Stimulated activated CD4-positive, alpha-beta T cell treated with anti-CD3 and anti-CD28 coated beads, TNF-alpha, amount 100 ng/mL, for 24 hours (primary cell): ENCODE measurements around the gene ZSCAN16.

ENCODE experiments used
- DNase-seq, 3 experiments: peaks; one replicate each; pipeline ENCODE4 v3.0.0-alpha.2; 2020; ENCODE audit warnings: low read depth in 3 of 3

ZSCAN16 gene

DNA sequence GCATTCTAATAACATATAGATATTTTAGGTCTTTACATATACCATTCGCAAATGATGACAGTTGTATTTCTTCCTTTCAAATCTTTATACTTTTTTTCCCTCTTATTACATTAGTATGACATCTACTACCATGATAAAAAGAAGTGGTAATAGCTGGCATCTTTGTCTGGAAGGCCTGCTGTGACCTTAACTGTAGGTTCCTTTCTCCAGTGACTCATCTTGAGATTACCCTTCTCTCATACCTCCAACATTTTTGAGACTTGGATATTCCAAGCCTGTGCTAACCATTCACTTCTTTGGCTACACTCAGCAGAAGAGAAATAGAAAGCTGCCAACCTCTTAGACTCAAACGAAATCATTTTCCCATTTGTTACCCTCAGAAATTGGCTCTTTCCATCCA is 47.6 kb downstream of the ZSCAN16 start:
- DNase-seq = no peak

DNA sequence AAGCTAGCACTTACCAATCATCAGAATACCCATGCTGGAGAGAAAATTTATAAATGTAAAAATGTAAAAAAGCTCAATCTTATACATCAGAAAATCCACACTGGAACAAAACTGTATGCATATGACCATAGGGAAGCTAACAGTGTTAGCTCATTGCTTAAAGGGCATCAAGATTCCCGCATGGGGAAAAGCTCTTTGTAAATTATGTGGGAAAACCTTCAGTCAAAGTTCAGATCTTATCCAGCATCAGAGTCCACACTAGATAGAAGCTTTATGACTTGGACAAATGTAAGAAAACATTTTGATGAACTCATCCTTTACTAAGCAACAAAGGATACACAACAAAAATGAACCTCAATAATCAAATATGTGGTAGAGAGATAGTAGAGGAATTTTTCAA is 52.0 kb downstream of the ZSCAN16 start:
- no peak for DNase-seq
